GM21367 (cell line): ENCODE data around the gene KLK8.

Source experiments
- ATAC-seq: cut with Tn5 transposase; IDR thresholded peaks from one replicate; pipeline ENCODE4 v1.9.1; 2021; ENCODE audit not compliant: unreplicated experiment

The KLK8 gene

GRCh38 chr19:51018745-51019543, 17.5 kb upstream of the KLK8 start:
- ATAC-seq, result no peak

- ATAC-seq, result no peak
Observed at GRCh38 chr19:51016798-51017683, 15.6 kb upstream of the KLK8 start.

GRCh38 chr19:51015691-51016267, 14.4 kb upstream of the KLK8 start:
- no peak for ATAC-seq

GRCh38 chr19:51014242-51014641, 12.8 kb upstream of the KLK8 start:
- ATAC-seq, result no peak

- no peak for ATAC-seq
Observed at GRCh38 chr19:51012661-51013190, 11.3 kb upstream of the KLK8 start.

- ATAC-seq, result no peak
Observed at GRCh38 chr19:51010066-51010795, 8.8 kb upstream of the KLK8 start.

GRCh38 chr19:51009061-51009891, 7.9 kb upstream of the KLK8 start:
- ATAC-seq, result no peak

GRCh38 chr19:51007488-51007887, 6.1 kb upstream of the KLK8 start:
- no peak for ATAC-seq

GRCh38 chr19:51006406-51006805, 5.0 kb upstream of the KLK8 start:
- ATAC-seq, result no peak

- no peak for ATAC-seq
Observed at GRCh38 chr19:51005248-51005647, 3.8 kb upstream of the KLK8 start.

- no peak for ATAC-seq
Observed at GRCh38 chr19:51003316-51003715, 1.9 kb upstream of the KLK8 start.

GRCh38 chr19:51002542-51003311, 1.3 kb upstream of the KLK8 start:
- no peak for ATAC-seq

GRCh38 chr19:51002089-51002532, 707 bp upstream of the KLK8 start:
- ATAC-seq, result no peak

- no peak for ATAC-seq
Observed at GRCh38 chr19:51000981-51001380, 423 bp downstream of the KLK8 start.

GRCh38 chr19:51000426-51000825, 978 bp downstream of the KLK8 start:
- ATAC-seq, result no peak

GRCh38 chr19:50998686-50999085, 2.7 kb downstream of the KLK8 start:
- ATAC-seq, result no peak

- ATAC-seq, result no peak
Observed at GRCh38 chr19:50998061-50998460, 3.3 kb downstream of the KLK8 start.

- no peak for ATAC-seq
Observed at GRCh38 chr19:50994129-50994528, 7.3 kb downstream of the KLK8 start.

GRCh38 chr19:50992666-50993035, 8.8 kb downstream of the KLK8 start:
- ATAC-seq, result no peak
